Left kidney (tissue), 8 donors: ENCODE measurements around the gene C14orf180. TPM values are rescaled to one million over a fixed set of nuclear protein-coding genes. Genes with fewer than 3 reads are reported as not detected.

Experiments
- DNase-seq: peaks from one replicate; pipeline ENCODE4 v3.0.0-alpha.2; 2013
- long read RNA-seq, 8 donors: transcript quantifications; one replicate each; lab custom pipeline, GENCODE V29; 2026
- polyA plus RNA-seq: library from polyadenylated mRNA; unstranded; fragments of 120-200 nt; gene quantifications from one replicate; pipeline ENCODE4 v1.2.1, GENCODE V29; 2013; ENCODE audit not compliant: insufficient read length

C14orf180 gene
- polyA plus RNA-seq: not detected
- long read RNA-seq, donor 1: 0 reads
- long read RNA-seq, donor 2: 0 reads
- long read RNA-seq, donor 3: 0 reads
- long read RNA-seq, donor 4: 0 reads
- long read RNA-seq, donor 5: 0 reads
- long read RNA-seq, donor 6: 0 reads
- long read RNA-seq, donor 7: 0 reads
- long read RNA-seq, donor 8: 0 reads

GRCh38 chr14:104579507-104579906, at the start of gene C14orf180:
C14orf180 (plus strand) TSS chr14:104579764; CDS start chr14:104586431, 6,667 bp downstream.
- no peak for DNase-seq

- DNase-seq: no peak
These were observed 48.9 kb upstream of the C14orf180 start for GRCh38 chr14:104530646-104531045.

GRCh38 chr14:104531421-104532190, 48.0 kb upstream of the C14orf180 start:
- DNase-seq: no peak

- DNase-seq: no peak
These were observed 47.4 kb upstream of the C14orf180 start for GRCh38 chr14:104532191-104532555.

- DNase-seq: no peak
These were observed 45.5 kb upstream of the C14orf180 start for GRCh38 chr14:104534036-104534435.

GRCh38 chr14:104536942-104537612, 42.5 kb upstream of the C14orf180 start:
- DNase-seq: no peak

GRCh38 chr14:104537613-104537988, 42.0 kb upstream of the C14orf180 start:
- DNase-seq: no peak

GRCh38 chr14:104541905-104542465, 37.6 kb upstream of the C14orf180 start:
- no peak for DNase-seq

- DNase-seq: no peak
These were observed 36.4 kb upstream of the C14orf180 start for GRCh38 chr14:104542871-104543830.

GRCh38 chr14:104544362-104544961, 35.1 kb upstream of the C14orf180 start:
- DNase-seq: no peak

- no peak for DNase-seq
These were observed 34.2 kb upstream of the C14orf180 start for GRCh38 chr14:104545151-104545941.

- DNase-seq: no peak
These were observed 33.5 kb upstream of the C14orf180 start for GRCh38 chr14:104545942-104546501.

GRCh38 chr14:104546591-104547309, 32.8 kb upstream of the C14orf180 start:
- no peak for DNase-seq

GRCh38 chr14:104547310-104547997, 32.1 kb upstream of the C14orf180 start:
- no peak for DNase-seq

GRCh38 chr14:104547998-104548700, 31.4 kb upstream of the C14orf180 start:
- no peak for DNase-seq

GRCh38 chr14:104548802-104549535, 30.6 kb upstream of the C14orf180 start:
- no peak for DNase-seq
